Measurements from ENCODE around the gene HLA-DOA. TPM values are rescaled to one million over a fixed set of nuclear protein-coding genes. Genes with fewer than 3 reads are reported as not detected.
A peak's percentile ranks its signal among the peaks of the same experiment; 100 is the strongest.

Gene HLA-DOA
- total RNA-seq, 4 donors from 2014 or later = 0.20 to 2.9 (median 0.86) TPM

DNA sequence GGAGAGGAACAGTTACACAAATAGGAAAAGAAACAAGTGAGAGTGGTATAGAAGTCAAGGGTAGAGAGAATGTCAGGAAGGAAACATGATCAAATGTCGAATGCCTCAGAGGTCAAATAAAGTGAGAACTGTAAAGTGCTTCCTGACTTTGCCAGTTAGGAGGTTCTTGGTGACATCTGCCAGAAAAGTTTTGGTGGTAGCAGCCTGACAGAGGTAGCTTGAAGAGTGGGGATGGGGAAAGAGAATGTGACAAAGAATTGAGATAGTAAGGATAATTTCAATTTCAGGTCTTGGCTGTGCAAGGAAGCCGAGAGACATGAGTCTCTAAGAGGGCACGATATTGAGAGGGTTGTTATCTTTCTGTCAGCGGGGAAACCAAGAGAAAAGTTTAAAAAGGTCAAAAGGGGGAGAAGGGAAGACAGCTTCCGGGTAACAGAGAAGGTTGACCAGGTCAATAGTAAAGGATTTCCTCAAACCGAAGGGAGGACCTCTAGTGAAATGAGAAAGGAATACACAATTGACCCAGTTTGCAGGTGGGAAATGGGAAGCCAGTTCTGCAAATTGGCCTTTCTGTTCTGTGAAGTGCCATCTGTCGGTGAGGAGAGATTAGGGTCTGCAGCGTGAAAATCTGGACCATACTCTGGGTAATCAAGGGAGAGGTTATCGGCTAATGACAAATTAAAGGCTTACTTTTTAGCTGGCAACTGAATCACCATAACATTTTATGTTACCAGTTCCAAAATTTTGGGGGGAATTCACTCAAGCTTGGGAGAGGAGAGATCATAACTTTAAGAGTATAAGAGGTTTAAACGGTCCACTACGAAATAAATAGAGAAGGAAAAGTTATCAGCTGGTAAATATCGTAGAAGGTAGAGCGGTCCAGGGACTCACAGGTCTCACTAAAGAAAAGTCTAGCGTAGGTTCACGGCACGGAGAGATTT lies 42.0 kb downstream of the HLA-DOA start:
- H3K4me1 ChIP-seq = peaks cover 20 to 34% of the 10 kb centered on the region in 2 donors
- in situ Hi-C loops (cut with MboI; ENCODE audit: low sequenced_read_pairs in 4 of 4) = loop anchor here in 3 of 4 donors (25.0 kb wide), 3 partner anchors 445 to 1005 kb away; partner anchors contain the start of genes AGER (in 3 of the 3), AGPAT1 (in 3 of the 3), GPSM3 (in 3 of the 3) and PBX2 (in 3 of the 3)
- intact Hi-C loops (cut with DNase I; ENCODE audit: low total_unique reads) = loop anchor here (1.0 to 5.0 kb wide), 7 partner anchors 14 to 790 kb away; partner anchors contain the start of genes AGPAT1, HLA-DMA, RNF5 and RXRB
- H3K4me3 ChIP-seq = peak overlapping the region; percentile 75 to 95 (median 78)
- DNase-seq = peak; percentile 32 to 45
- H3K27ac ChIP-seq = peak overlapping the region; percentile 97 to 100 (median 100)
- peaks cover 0 to 2% of the 10 kb centered on the region in 2 donors for H3K36me3 ChIP-seq
- no peaks in the 10 kb centered on the region for H3K27me3 ChIP-seq
- TF ChIP-seq, protein P1, sequence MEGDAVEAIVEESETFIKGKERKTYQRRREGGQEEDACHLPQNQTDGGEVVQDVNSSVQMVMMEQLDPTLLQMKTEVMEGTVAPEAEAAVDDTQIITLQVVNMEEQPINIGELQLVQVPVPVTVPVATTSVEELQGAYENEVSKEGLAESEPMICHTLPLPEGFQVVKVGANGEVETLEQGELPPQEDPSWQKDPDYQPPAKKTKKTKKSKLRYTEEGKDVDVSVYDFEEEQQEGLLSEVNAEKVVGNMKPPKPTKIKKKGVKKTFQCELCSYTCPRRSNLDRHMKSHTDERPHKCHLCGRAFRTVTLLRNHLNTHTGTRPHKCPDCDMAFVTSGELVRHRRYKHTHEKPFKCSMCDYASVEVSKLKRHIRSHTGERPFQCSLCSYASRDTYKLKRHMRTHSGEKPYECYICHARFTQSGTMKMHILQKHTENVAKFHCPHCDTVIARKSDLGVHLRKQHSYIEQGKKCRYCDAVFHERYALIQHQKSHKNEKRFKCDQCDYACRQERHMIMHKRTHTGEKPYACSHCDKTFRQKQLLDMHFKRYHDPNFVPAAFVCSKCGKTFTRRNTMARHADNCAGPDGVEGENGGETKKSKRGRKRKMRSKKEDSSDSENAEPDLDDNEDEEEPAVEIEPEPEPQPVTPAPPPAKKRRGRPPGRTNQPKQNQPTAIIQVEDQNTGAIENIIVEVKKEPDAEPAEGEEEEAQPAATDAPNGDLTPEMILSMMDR (IDR thresholded peaks at IDR 0.05 in 4 of 5, conservative IDR thresholded peaks at IDR 0.05 in 1 of 5) = peak in 4 of 5 experiments; percentile 37 to 59 (median 46)
- no peak for TF ChIP-seq POLR2A (IDR thresholded peaks at IDR 0.05)
- peak in 1 of 2 donors; percentile 4 for ATAC-seq
- H3K9me3 ChIP-seq = no peaks in the 10 kb centered on the region

DNA sequence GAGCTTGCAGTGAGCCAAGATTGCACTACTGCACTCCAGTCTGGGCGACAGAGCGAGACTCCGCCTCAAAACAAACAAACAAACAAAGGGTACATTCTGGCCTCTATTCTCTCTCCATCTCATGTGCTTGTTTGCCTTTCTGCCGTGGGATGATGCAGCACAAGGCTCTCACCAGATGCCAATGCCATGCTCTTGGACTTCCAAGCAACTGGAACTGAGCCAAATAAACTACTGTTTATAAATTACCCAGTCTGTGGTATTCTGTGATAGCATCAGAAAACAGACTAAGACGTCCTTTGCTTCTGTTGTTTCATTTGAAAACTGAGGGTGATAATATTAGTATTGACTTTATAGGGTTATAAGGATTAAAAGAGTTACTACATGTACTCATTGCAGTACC lies 44.6 kb downstream of the HLA-DOA start:
- intact Hi-C loops (cut with DNase I; ENCODE audit: low total_unique reads) (loop anchor here (5.0 kb wide), 3 partner anchors 283 to 787 kb away; partner anchors contain the start of genes AGPAT1 and RNF5), in situ Hi-C loops (cut with MboI; ENCODE audit: low sequenced_read_pairs in 4 of 4) (loop anchor here in 3 of 4 donors (25.0 kb wide), 3 partner anchors 448 to 1002 kb away; partner anchors contain the start of genes AGER (in 3 of the 3), AGPAT1 (in 3 of the 3), GPSM3 (in 3 of the 3) and PBX2 (in 3 of the 3))
- H3K9me3 ChIP-seq = no peaks in the 10 kb centered on the region
- H3K27ac ChIP-seq = peak overlapping the region in 3 of 4 donors; percentile 99 to 100 (median 100)
- DNase-seq (no peak), ATAC-seq (no peak)
- H3K27me3 ChIP-seq = no peaks in the 10 kb centered on the region
- H3K4me1 ChIP-seq = peaks cover 23 to 36% of the 10 kb centered on the region in 2 donors
- no peak overlapping the region for H3K4me3 ChIP-seq
- TF ChIP-seq, protein P1 (IDR thresholded peaks at IDR 0.05 in 4 of 5, conservative IDR thresholded peaks at IDR 0.05 in 1 of 5) = no peak
- no peak for TF ChIP-seq POLR2A (IDR thresholded peaks at IDR 0.05)
- no peaks in the 10 kb centered on the region for H3K36me3 ChIP-seq

DNA sequence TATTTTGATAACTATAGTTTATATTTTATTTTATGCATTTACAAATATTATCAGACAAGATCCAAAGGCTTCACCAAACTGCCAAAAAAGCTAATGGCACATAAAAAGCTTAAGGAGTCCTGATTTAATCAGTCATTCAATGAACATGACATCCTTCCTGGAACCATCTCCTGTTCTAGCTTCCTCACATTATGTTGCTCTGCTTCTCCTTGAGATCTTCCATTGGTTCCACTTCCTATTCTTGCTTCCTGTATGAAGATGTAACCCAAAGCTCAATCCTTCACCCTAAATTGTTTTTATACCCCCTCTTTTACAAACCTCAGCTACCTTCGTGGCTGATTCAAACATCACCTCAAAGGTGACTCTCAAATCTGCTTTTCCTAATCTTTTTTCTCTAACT lies 45.5 kb downstream of the HLA-DOA start:
- Histone ChIP-seq H3K4me3 (no peak overlapping the region), H3K4me1 (peaks cover 23 to 36% of the 10 kb centered on the region in 2 donors), H3K27ac (peak overlapping the region in 1 of 4 donors; percentile 99), H3K36me3 (no peaks in the 10 kb centered on the region), H3K27me3 (no peaks in the 10 kb centered on the region), H3K9me3 (no peaks in the 10 kb centered on the region)
- intact Hi-C loops (cut with DNase I; ENCODE audit: low total_unique reads) = no loop called here
- in situ Hi-C loops (cut with MboI; ENCODE audit: low sequenced_read_pairs in 4 of 4) = loop anchor here in 3 of 4 donors (25.0 kb wide), 3 partner anchors 448 to 1002 kb away; partner anchors contain the start of genes AGER (in 3 of the 3), AGPAT1 (in 3 of the 3), GPSM3 (in 3 of the 3) and PBX2 (in 3 of the 3)
- DNase-seq (no peak), ATAC-seq (no peak)
- TF ChIP-seq, protein P1 (IDR thresholded peaks at IDR 0.05 in 4 of 5, conservative IDR thresholded peaks at IDR 0.05 in 1 of 5) = no peak

DNA sequence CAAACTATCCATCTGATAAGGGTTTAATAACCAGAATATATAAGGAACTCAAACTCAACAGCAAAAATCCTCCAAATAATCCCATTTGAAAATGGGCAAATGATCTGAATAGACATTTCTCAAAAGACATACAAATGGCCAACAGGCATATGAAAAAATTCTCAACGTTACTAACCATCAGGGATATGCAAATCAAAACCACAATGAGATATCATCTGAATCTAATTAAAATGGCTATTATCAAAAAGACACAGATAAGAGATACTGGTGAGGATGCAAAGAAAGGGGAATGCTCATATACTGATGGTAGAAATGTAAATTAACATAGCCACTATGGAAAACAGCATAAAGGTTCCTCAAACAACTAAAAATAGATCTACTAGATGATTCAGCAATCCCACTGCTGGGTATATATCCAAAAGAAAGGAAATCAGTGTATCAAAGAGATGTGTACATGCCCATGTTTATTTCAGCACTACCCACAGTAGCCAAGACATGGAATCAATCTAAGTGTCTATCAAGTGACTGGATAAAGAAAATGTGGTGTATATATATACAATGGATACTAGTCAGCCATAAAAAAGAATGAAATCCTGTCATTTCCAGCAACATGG lies 47.1 kb downstream of the HLA-DOA start:
- in situ Hi-C loops (cut with MboI; ENCODE audit: low sequenced_read_pairs in 4 of 4) = loop anchor here in 3 of 4 donors (25.0 kb wide), 3 partner anchors 450 to 1000 kb away; partner anchors contain the start of genes AGER (in 3 of the 3), AGPAT1 (in 3 of the 3), GPSM3 (in 3 of the 3) and PBX2 (in 3 of the 3)
- no peaks in the 10 kb centered on the region for H3K9me3 ChIP-seq
- ATAC-seq (no peak), DNase-seq (no peak)
- H3K27ac ChIP-seq = peak overlapping the region in 1 of 4 donors; percentile 10
- no peaks in the 10 kb centered on the region for H3K36me3 ChIP-seq
- intact Hi-C loops (cut with DNase I; ENCODE audit: low total_unique reads) = no loop called here
- peaks cover 23 to 32% of the 10 kb centered on the region in 2 donors for H3K4me1 ChIP-seq
- no peak overlapping the region for H3K4me3 ChIP-seq
- no peaks in the 10 kb centered on the region for H3K27me3 ChIP-seq
- TF ChIP-seq, protein P1 (IDR thresholded peaks at IDR 0.05 in 4 of 5, conservative IDR thresholded peaks at IDR 0.05 in 1 of 5) = no peak
- TF ChIP-seq POLR2A (IDR thresholded peaks at IDR 0.05) = no peak
